HG02938 (cell line): Measurements from ENCODE around the gene SLC4A8.

Source experiments
- ATAC-seq: cut with Tn5 transposase; IDR thresholded peaks from one replicate; pipeline ENCODE4 v1.9.1; 2021; ENCODE audit warnings: mild to moderate bottlenecking, moderate library complexity; ENCODE audit not compliant: unreplicated experiment

Gene SLC4A8

DNA sequence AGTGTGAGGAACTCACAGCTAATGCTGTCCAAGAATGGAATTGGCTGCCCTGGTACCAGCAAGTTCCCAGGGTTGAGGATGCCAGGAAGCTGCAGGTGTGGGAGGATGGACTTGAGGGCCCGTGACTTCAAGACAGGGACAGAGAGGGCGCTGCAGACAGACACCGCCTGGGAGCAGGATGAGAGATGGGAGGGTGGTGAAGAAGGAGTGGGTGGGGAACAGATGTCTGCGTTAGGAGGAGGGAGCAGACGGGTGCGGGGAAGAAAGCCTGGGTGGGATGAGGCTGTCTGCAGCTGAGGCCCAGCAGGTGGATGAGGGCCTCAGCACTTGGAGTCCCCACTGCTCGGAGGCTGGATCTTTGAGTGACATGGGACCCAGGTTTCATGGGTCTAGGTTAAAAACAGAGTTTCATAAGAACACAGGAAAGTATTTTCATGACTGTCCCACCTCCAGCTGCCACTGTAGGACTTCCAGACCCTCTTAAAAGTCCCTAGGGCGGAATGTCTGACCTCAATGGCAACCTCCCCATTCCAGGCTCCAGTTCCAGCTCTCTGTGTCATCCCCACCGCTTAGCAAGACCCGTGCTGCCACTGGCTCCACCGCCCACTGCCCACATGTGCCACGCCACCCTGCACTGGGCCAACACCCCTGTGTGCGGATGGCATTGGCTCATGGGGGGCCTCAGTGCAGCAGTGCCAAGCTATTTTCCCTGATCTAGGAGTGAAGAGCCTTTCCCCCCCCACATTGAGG lies 96.1 kb downstream of the SLC4A8 start:
- no peak for ATAC-seq

DNA sequence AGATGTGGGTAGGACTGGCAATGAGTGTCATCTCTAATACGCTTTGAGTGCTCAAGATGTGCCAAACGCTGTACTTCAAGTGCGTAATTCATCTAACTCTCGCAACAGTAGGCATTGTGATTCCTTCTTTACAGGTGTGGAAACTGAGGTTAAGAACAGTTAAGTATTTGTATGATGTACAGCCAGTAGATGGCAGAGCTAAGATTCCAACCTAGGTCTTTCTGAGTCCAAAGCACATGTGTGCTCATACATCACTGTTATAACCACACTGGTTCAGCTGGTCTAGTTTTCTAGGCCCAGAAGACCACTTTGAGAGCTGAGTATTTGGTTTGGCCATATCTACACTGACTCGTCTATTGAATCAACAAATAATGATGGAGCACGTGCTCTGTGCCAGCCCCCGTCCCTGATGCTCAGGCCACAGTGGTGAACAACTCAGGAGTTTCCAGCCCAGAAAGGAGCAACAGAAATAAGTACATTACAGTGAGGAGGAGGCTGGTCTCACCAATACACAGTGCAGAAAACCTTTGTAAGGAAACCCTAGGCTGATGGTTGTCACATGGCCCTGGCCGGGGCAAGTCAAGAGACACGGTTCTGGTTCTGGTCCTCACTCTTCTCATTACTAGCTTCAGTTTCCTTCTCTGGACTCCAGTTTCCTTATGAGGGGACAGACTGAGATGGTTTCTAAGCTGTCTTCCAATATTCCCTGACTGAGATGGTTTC lies 97.1 kb downstream of the SLC4A8 start:
- ATAC-seq: no peak

DNA sequence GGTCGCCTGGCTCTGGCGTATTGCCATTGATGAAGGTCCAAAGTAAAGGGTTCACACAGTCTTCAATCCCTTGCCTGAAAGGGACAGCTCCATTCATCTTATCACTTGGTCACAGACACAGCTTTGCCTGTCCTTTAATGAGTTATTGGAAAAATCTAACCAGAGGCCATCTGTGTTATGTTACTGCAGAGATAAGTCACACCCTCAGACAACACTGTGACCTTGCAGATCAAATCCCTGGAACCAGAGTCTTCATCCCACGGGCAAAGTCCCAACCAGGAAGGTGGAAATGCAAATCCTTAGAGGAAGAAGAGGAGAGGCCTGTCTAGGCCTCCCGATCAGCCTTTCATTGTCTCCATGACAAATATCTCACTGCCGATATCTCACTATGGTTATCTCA lies 98.1 kb downstream of the SLC4A8 start:
- ATAC-seq: no peak

DNA sequence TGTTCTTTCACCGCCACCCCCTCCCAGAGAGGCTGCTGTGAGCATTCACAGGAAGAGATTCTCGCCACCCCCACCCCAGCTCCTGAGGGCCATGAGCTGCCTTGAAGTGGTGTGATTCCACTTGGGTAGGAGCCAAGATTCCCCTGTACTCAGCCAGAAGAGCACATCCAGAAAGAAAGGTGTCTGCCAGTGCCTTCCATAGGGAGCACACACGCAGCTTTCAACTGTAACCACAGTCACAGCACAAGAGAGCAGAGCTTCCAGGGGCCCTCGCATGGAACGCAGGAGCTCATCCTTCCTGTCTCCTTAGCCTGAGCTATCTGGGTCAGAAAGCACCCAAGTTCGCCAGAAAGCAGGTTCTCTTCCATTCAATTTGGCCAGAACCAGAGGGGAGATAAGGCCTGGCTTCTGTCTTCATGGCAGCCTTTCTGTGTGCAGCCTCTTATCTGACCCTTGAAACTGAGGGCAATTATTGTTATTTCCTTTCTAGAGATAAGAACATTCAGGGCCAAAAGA lies 99.8 kb downstream of the SLC4A8 start:
- ATAC-seq: no peak

DNA sequence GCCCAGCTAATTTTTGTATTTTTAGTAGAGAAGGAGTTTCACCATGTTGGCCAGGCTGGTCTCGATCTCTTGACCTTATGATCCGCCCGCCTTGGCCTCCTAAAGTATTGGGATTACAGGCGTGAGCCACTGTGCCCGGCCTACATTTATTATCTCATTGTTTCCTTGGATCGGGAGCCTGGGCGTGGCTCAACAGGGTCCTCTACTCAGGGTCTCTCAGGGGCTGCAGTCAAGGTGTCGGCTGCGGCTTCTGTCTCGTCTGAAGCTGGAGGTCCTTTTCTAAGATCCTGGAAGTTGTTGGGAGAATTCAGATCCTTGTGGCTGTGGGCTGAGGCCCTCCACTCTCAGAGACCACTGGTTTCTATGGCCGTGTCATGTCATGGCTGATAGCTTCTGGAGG lies 100.9 kb downstream of the SLC4A8 start:
- no peak for ATAC-seq

DNA sequence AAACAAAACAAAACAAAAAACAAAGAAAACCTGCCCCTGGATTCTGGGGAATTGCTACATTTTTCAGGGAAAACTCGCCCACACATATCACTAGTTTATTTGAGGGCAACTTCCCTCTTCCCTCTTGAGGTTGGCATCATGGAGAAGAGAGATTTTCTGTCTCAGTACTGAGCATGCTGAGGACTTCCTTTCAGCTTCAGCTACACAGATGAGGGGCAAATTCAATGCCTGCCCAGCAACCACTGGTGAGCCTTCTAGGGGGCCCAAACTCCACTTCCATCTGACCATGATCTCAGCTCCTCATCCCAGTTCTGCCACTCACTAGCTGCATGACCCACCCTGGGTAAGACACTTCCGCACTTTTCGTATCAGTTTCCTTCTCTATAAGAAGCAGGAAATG lies 103.3 kb downstream of the SLC4A8 start:
- no peak for ATAC-seq

DNA sequence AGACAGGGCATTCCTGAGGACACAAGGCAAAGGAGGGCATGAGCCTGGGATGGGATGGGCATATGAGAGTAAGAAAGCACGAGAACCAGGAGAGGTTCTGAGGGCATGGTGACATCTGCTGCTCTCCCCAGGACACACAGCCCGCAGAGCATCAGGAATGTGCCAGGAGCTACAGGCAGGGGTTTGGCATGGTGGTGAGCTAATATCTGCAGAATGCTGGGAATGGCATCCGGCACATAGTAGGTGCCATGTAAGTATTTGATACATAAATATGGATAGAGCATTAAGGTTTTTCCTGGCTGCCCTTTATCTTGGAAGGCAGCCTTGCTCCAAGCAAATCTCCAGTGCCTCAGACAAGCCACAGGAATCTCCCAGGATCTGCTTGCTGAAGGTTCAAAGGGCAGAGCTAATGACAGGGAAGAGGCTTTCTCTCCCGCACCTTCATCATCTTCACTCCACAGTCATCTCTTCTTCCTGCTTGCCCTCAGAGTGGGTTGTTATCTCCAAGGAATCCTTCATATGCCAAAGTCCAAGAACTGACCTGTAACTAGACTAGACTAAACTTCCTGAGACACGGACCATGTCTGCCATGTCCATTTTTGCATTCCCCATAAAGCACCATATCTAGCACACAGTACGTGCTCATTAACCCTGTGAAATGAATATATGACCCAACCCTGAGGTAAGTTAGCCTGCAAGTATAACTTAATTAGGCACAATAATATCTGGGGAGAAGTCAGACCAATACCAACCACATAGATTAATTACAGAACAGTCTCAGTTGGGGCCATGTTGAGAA lies 104.4 kb downstream of the SLC4A8 start:
- no peak for ATAC-seq

DNA sequence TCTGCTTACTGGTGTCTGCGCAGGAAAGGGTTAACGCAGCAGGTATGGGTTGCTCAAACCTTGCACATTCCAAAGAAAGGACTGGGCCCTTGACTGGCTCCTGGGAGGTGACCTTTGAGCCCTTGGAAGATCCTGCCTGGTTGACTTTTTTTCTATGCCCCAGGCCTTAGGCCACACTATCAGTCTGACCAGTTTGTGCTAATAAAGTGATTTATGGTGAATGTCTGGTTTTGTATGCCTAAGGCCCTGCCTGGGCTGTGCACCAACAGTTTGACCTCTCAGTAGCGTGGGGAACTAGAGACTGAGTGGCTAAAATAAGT lies 105.0 kb downstream of the SLC4A8 start:
- ATAC-seq: no peak

DNA sequence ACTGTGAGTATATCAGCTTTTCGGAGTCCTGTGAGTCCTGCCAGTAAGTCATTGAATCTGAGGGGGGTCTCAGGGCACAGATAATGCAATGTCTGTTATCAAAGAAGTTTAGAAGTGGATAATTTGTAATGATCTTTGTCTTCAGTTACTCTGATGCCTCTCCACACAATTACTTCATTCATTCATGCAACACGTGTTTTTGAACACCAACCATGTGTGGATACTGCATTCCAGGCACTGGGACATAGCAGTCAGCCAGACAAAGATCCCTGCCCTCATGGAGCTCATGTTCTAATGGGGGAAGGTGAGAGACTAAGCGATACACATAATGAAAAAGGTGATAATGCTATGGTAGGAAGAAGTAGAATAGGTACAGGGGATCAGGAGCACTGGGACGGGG lies 105.6 kb downstream of the SLC4A8 start:
- no peak for ATAC-seq

DNA sequence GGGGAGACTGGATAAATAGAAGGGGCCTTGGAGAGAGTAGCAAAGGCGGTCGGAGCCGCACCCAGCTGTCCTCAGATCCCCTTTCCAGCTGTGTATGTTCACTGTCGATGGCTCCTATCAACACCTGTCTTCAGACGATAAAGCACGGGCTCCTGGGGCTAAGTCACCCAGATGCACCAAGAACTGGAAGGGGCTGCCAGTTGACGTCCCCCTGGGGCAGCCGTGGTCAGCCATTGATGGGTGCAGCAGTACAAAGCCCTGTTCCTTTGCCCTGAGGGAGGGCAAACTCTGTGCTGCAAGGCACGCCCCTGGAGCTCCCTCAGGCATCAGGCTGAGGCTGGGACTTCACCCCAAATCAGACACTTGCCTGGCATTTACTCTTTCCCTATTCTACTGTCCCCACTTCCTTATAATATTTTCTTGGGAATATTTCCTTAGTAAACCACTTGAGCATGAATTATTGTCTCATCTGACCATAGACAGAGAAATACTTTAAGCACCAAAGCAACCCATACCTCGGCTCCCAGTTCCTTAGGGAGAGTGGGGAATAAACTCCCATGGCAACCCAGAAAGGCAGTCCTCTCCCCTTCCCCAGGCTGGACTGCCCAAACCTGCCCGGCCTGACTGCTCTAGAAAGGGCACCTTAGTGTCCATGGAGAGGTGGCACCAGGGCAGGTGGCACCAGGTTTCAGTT lies 106.8 kb downstream of the SLC4A8 start:
- ATAC-seq: no peak

DNA sequence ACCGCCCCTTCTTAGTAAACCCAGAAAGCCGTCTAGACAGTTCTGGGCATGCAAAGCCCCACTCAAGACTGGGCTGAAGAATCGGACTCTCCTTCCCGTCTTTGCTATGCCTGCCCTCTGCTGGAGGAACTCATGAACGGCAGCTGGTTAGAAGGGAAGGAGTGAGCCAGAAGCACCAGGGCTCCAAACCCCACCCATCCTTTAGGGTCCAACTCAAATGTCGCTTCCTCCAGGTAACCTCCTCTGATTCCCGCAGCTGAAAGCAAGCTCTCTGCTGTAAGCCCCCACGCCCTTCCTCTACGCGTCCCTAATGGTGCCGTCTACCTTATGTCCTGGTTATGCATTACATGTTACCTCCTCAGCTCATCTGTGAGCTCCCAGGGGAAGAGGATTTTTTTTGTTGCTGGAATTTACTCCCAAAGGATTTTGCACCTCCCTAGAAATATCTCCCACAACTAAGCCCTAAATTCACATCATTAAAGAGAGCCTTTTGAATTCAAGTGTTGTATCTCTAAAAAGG lies 107.4 kb downstream of the SLC4A8 start:
- peak; percentile 52 for ATAC-seq

DNA sequence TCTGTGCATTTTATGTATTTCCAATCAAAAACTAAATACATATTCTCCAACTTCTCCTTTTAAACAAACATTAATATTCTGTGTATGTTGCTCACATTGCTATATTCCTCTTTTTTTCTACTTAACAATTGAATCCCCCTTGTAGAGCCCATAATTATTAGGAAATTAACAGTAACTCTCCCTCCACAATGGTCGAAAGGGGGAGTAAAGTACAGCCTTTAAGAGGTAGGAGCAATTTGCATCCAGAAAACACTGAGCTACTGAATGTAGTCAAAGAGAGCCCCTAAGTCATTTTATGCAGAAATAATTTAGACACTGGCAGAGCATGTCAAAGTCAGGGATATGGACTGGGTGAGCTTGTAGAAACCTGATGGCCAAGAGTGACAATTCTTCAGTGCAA lies 109.2 kb downstream of the SLC4A8 start:
- no peak for ATAC-seq

DNA sequence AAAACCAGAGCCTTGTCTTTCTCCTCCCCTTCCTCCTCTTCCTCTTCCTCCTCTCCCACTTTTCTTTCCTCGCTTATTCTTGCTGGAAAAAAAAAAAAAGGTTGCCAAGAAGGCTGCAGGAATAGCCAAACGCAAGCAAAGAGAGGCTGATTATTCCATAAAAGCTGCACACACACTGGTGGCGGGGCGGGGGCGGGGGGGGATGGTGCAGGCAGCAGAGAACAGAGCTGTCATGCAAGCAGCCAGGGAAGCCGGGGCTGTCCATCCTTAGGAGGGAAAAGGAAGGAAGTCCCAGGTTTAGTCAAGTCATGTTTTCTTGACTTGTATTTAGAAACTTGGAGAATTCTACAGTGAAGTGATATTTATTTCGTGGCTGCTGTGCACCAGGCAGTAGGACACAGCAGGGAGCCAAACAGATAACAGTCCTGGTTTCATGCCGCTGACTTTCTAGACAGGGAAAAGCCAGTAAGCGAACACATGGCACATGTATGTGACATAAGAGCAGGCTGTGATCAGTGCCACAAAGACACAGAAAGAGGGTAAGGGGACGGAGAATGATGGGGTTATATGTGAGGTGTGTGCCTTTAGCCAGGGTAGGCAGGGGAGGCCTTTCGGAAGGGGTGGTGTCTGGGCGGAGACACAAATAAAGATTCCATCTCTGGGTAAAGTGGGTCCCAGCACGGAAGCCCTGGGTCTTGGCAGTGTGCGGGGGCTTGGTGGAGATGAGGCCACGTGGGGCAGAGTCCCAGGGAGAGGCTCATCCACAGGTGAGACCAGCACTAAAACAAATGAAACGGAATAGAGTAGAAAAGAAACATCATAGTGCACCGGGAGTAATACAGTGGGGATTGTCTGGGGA lies 109.8 kb downstream of the SLC4A8 start:
- no peak for ATAC-seq

DNA sequence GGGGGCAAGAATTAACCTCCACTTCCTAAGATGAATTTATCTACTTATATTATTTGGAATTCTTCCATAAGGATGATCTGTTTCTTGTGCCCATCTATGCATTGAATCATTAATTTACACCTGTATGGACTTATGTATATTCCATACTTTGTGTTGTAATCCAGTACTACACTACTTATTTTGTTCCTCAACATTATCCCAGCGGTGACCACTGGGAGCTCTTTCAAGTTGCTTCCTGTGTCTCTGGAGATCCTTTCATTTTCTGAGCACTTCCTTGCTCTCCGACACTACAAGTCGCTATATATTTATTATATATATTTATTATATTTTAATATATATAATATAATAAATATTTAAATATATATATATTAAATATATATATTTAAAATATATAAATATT lies 111.5 kb downstream of the SLC4A8 start:
- ATAC-seq: no peak

DNA sequence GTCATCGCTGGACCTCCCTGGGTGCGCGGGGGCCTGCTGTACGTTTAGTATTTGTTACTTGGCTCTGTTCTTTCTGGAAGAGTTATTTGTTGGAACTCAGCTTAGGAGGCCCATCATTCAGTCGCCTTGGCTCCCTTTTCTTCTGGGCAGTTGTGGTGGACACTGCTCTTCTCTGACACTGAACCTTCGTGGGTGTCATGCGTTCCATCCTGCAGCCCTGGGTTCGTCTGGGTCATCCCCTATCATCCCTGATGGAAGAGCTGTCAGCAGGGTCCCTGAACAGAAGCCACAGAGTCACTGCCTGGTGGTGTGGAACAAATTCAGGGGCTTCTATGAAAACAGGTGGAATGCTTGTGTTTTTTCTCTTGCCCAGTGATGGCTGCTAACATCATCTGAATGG lies 113.5 kb downstream of the SLC4A8 start:
- ATAC-seq: no peak

DNA sequence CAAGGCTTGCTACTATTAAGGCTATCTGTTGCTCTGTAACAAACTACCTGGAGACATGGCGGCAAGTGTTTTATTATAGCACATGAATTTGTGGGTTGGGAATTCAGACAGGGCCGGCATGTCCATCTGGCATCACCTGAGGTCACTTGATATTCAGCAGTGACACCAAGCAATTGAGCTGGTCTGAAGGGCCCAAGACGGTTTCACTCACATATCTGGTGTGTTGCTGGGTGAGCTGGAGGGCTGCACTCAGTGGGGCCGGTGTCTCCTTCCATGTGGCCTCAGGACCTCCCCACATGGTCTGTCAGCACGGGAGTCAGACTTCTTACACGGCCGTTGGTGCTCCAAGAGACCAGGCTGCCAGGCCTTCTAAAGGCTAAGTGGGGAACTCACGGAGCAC lies 114.0 kb downstream of the SLC4A8 start:
- no peak for ATAC-seq

DNA sequence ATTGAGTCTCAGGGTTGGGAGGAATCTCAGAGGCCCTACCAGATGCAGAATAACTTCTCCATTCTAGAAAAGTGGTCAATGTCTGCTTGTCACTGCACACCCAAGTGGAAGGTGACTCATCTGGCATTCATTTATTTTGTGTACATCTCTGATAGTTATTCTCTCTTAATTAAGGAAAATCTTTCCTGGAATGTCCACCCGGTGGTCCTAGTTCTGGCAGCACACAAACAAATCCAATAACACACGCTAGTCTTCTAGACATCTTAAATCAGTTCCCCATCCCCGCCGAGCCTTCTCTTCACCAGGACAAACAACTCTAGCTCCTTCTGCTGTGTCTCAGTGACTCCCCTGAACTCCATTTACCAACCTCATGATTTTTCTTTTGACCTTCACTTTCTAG lies 116.4 kb downstream of the SLC4A8 start:
- ATAC-seq: no peak

DNA sequence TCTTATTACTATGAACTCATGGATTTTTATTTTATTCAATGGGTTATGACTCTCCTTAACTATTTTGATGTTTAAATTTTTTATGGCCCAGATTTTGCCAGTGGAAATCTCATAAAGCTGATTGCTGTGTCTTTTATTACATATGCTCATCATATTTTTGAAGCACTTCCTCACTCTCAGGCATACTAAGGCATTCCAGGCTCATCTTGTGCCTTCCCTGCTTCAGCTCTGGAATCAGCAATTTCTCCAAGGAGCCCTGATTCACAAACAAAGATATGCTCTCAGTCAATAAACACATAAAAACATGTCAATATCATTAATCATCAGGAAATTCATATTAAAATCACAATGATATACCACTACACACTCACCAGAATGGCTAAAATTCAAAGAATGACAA lies 121.5 kb downstream of the SLC4A8 start:
- no peak for ATAC-seq

DNA sequence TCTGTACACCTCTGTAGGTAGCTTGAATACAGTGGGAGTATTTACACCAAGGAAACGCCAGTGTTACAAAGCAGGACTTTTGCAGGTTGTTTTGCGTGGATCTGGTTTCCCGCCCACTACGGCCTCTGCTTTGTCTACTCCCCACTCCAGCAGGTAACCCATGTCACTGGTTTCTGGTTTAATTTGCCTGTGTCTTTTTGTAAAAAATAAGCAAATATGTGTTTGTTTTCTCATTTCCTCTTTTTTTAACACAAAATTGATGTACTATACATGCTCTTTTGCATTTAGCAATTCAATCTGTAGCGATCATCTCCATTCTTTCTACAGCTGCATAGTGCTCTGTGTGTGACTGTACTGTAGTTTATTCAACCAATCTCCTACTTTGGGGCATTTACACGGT lies 123.0 kb downstream of the SLC4A8 start:
- no peak for ATAC-seq

DNA sequence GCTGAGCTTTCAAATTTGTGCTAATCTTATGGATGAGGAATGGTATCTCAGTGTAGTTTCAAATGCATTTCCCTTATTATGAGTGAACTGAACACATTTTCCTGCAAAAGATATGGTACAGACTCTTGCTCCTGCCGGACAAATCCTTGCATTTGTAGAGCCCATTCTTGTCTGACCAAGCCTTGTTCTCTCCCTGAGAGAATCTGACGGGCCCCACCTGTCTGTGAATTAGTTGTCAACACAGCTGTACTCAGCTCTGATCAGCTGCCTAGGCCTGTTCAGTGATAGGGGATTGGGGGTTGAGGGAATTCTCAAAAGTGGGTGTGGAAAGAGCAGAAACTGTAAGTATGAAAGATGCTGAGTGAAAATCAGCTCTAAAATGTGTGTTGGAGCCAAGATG lies 123.6 kb downstream of the SLC4A8 start:
- ATAC-seq: no peak
